Epithelial cell of proximal tubule (primary cell): ENCODE data around the gene TNIK. TPM values are rescaled to one million over a fixed set of nuclear protein-coding genes. Genes with fewer than 3 reads are reported as not detected.
"Not testable (repeated sequence)": the region's sequence is repeated elsewhere in the genome, so short reads cannot be mapped to it uniquely, and the experiment has no call there.

Experiments
- DNase-seq: peaks from one replicate; pipeline ENCODE4 v3.0.0-alpha.2; 2011; ENCODE audit warnings: low read depth
- H3K4me3 ChIP-seq: 2 replicates; pipeline ENCODE4 v1.5.1; 2011; ENCODE audit warnings: low read depth, mild to moderate bottlenecking, low read length
- total RNA-seq: library from RNA; depleted of rRNA; stranded (reverse); fragments of >200 nt; gene quantifications from 2 replicates; pipeline ENCODE4 v1.2.3, GENCODE V29; 2015
- TF ChIP-seq, protein P1 (sequence below): conservative IDR thresholded peaks from 2 replicates; pipeline ENCODE4 v1.5.1; 2012; ENCODE audit warnings: low read depth, mild to moderate bottlenecking, low read length

TNIK gene
- total RNA-seq, 1 donor from 2014 or later = 11.8 TPM

DNA sequence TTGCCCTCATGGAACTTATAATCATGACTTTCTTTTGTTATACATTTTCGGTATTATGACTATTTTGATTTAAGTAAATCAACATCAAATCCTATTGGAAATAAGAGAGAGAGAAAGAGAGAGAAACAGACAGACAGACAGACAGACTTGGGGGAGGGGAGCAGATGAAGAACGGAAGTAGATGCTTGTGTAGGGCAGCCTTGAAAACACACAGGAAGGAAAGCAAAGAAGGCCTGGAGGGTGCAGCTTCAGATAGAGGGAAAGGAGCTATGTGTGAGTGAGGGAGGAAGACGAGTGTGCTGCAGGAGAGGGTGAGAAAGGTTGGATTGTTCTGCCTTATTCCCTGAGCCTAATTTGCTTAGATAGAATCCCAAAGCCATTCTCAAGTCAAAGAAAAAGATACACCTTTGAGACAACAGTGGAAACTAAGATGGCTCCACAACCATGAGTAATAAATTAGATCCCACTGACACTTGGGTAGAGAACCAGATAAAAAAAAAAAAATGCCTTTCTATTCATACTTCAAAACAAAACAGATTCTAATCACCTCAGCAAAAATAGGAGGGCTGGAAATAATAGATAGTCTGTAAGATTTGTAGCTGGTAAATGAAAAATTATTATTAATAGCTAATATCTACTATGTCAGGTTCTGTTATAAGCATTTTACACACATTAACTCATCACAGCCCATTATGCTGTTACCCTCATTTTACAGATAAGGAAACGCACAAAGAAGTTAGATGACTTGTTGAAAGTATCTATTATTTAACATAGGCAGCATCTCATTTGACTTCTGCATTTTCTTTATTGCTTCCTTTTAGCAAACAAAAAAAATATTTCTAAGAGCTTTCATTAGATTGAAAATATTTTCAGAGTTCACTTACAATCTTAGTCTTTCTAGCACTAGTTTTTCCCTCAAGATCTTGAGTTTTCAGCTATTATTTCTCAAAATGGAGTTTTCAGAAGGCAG lies 214.1 kb downstream of the TNIK start:
- TF ChIP-seq, protein P1, sequence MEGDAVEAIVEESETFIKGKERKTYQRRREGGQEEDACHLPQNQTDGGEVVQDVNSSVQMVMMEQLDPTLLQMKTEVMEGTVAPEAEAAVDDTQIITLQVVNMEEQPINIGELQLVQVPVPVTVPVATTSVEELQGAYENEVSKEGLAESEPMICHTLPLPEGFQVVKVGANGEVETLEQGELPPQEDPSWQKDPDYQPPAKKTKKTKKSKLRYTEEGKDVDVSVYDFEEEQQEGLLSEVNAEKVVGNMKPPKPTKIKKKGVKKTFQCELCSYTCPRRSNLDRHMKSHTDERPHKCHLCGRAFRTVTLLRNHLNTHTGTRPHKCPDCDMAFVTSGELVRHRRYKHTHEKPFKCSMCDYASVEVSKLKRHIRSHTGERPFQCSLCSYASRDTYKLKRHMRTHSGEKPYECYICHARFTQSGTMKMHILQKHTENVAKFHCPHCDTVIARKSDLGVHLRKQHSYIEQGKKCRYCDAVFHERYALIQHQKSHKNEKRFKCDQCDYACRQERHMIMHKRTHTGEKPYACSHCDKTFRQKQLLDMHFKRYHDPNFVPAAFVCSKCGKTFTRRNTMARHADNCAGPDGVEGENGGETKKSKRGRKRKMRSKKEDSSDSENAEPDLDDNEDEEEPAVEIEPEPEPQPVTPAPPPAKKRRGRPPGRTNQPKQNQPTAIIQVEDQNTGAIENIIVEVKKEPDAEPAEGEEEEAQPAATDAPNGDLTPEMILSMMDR = no peak
- no peak overlapping the region for H3K4me3 ChIP-seq
- DNase-seq = no peak

DNA sequence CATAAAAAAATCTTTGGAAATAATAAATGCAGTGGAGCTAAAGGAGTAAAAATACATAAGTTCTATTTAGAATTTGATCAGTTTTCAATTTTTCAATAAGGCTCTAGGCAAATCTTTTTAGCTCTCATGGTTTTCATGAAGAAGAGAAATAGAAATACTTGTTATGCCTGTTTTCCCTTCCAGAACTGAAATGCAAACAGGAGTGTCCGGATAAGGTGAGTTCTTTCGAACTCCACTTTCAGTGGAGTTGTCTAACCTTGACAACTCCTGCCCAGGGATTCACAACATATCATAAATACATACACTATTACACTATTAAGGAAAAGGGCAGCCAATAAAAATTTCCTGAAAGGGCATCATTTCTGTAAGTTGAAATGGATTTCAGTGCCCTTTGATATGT lies 217.3 kb downstream of the TNIK start:
- no peak for DNase-seq
- no peak overlapping the region for H3K4me3 ChIP-seq
- TF ChIP-seq, protein P1 = no peak

DNA sequence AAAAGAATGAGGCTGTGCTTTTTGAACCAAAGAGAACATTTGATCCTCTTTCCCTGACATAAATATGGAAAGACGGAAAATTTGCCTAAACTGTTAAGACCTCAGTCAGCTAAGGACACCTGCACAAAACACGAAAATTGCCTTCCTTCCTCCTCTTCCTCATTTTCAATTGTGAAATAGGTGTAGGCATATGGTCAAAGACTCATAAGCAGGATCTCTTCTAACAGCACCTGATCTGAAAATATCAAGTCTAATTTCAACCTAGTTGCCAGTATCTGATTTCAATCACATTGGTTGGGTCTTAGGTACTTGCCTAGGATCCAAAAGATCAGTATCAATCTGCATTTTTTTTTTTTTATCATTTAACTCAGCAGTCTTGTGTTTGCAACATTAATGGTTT lies 218.0 kb downstream of the TNIK start:
- no peak overlapping the region for H3K4me3 ChIP-seq
- DNase-seq = no peak
- TF ChIP-seq, protein P1 = no peak

DNA sequence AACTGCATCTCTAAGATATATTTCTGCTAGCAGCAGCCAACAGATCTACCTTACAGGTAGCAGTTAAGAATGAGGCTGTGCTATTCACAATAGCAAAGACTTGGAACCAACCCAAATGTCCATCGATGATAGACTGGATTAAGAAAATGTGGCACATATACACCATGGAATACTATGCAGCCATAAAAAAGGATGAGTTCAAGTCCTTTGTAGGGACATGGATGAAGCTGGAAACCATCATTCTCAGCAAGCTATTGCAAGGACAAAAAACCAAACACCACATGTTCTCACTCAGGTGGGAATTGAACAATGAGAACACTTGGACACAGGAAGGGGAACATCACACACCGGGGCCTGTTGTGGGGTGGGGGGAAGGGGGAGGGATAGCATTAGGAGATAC lies 218.6 kb downstream of the TNIK start:
- not testable (repeated sequence) for H3K4me3 ChIP-seq, DNase-seq

DNA sequence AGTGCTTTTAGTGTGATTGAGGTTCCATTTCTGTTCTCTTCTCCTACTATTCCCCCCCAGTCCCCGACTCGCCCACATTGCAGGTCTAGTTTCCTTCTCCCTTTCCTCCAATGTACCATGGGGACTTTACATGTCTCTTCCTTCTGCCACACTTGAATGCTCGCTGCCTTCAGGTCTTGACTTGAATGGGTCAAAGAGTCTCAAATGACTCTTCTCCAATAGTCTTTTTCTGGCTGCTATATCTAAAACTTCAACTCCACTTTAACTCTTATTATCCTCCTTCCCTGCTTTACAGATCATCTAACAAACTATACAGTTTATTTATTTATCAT lies 219.7 kb downstream of the TNIK start:
- no peak for DNase-seq
- no peak overlapping the region for H3K4me3 ChIP-seq
- TF ChIP-seq, protein P1 = no peak

DNA sequence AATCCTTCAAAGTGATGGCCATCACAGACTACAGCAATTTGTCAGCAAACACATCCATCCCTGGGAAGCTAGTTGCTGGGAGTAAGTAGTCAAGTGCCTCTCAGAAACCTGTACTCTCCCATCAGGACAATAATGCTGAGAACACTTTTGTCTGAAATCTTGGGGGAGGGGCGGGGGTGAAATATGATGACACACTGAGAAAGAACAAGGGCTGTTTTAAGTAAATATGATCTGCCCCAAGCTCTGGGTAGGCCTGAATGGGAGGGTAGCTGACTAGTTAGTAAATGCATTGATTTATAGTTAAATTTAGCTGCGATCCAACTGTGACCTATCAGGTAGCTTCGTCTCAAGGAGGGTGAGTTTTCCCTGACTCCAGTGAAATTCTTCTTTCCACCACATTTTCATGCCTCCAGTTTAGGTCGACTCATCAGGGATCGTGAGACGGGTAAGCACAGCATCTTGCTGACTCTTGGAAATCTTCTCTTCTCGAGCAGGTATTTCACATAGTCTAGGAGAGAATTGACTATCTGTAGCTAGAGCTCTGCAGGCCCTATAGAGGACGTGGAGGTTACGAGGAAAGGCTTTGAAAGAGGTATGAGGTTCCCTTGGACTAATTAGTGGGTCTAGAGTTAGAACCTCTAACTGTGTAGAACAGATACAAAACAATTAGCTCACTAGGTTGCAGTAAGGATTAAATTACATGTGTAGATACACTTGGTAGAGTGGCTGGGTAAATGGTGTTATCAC lies 220.3 kb downstream of the TNIK start:
- DNase-seq = no peak
- no peak overlapping the region for H3K4me3 ChIP-seq
- TF ChIP-seq, protein P1 = no peak

DNA sequence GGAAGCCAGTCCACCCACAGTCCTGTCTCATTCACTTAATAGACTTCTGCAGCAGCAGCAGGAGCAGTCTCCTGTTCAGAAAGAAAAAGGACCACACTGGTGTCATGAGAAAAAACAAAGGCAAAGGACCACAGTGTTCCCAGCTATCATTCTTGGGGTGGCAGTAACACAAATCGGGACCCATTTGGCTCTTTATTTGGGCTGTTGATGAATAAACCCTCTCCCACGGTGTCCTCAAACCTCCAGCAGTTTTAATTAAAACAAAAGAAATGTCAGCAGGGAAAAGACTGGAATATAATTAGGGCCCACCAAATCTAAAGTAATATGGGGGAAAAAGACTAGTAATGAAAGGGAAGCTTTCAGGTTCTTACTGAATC lies 223.2 kb downstream of the TNIK start:
- TF ChIP-seq, protein P1 = no peak
- DNase-seq = no peak
- no peak overlapping the region for H3K4me3 ChIP-seq
